Thyroid gland (tissue), 4 donors: Measurements from ENCODE around the gene INPP5A. TPM values are rescaled to one million over a fixed set of nuclear protein-coding genes. Genes with fewer than 3 reads are reported as not detected.
A peak's percentile ranks its signal among the peaks of the same experiment; 100 is the strongest.

ENCODE experiments used
- DNase-seq, 2 donors: peaks; one replicate each; pipeline ENCODE4 v3.0.0-alpha.2; 2019
- H3K27ac ChIP-seq, 3 donors: fragments of 200-600 bp; sonication (generic); 1 replicate in 2 of 3; 2 replicates in 1 of 3; pipeline ENCODE4 v1.5.1; 2016 to 2019; ENCODE audit warnings: mild to moderate bottlenecking in 1 of 3, moderate library complexity in 1 of 3
- H3K27me3 ChIP-seq: fragments of 200-600 bp; sonication (generic); one replicate; pipeline ENCODE4 v1.5.1; 2019
- H3K36me3 ChIP-seq, 2 donors: fragments of 200-600 bp; sonication (generic); one replicate each; pipeline ENCODE4 v1.5.1; 2016 to 2019
- H3K4me1 ChIP-seq, 2 donors: fragments of 200-600 bp; sonication (generic); one replicate each; pipeline ENCODE4 v1.5.1; 2017 to 2019
- H3K4me3 ChIP-seq, 3 donors: fragments of 200-600 bp; sonication (generic); replicated peaks in 1 of 3; 1 replicate in 2 of 3; 2 replicates in 1 of 3; pipeline ENCODE4 v1.5.1; 2016; ENCODE audit warnings: mild to moderate bottlenecking in 1 of 3
- H3K9me3 ChIP-seq: fragments of 200-600 bp; sonication (generic); one replicate; pipeline ENCODE4 v1.5.1; 2017
- POLR2A ChIP-seq, 2 donors: fragments of 450-650 bp; IDR thresholded peaks; one replicate each; pipeline ENCODE4 v1.6.1; 2017; ENCODE audit warnings: antibody characterized with exemption in 2 of 2, mild to moderate bottlenecking in 2 of 2, moderate library complexity in 1 of 2
- WGBS, 2 donors: methylation state at CpG; one replicate each; pipeline ENCODE4 v1.1.5; 2017; 5-methylcytosine and 5-hydroxymethylcytosine counted together
- intact Hi-C: fragments of 100-400 bp; cut with DNase I; formaldehyde crosslinking; loops from one replicate; pipeline ENCODE4 v1.15.1; 2023
- total RNA-seq, 4 donors: library from RNA; depleted of rRNA; stranded (reverse); fragments of >200 nt; gene quantifications; one replicate each; pipeline ENCODE4 v1.2.3, GENCODE V29; 2016
- TF ChIP-seq, protein P1 (sequence below), 6 experiments: fragments of 200-600 bp in 3 of 6; fragments of 450-650 bp in 3 of 6; sonication (generic) in 3 of 6; IDR thresholded peaks; one replicate each; pipeline ENCODE4 v1.5.1; 2016 to 2019; ENCODE audit warnings: antibody characterized with exemption in 6 of 6, mild to moderate bottlenecking in 2 of 6, inconsistent platforms in 1 of 6, moderate library complexity in 1 of 6

Gene INPP5A
- total RNA-seq, 4 donors from 2014 or later = 30.4 to 75.8 (median 41.1) TPM

- Histone ChIP-seq H3K27me3 (no peaks in the 10 kb centered on the region), H3K27ac (peak overlapping the region in 2 of 3 donors; percentile 5 to 41), H3K4me3 (no peak overlapping the region), H3K36me3 (no peaks in the 10 kb centered on the region), H3K4me1 (peaks cover 6 to 40% of the 10 kb centered on the region in 2 donors), H3K9me3 (no peaks in the 10 kb centered on the region)
- TF ChIP-seq POLR2A (IDR thresholded peaks at IDR 0.05) = no peak
- TF ChIP-seq, protein P1, sequence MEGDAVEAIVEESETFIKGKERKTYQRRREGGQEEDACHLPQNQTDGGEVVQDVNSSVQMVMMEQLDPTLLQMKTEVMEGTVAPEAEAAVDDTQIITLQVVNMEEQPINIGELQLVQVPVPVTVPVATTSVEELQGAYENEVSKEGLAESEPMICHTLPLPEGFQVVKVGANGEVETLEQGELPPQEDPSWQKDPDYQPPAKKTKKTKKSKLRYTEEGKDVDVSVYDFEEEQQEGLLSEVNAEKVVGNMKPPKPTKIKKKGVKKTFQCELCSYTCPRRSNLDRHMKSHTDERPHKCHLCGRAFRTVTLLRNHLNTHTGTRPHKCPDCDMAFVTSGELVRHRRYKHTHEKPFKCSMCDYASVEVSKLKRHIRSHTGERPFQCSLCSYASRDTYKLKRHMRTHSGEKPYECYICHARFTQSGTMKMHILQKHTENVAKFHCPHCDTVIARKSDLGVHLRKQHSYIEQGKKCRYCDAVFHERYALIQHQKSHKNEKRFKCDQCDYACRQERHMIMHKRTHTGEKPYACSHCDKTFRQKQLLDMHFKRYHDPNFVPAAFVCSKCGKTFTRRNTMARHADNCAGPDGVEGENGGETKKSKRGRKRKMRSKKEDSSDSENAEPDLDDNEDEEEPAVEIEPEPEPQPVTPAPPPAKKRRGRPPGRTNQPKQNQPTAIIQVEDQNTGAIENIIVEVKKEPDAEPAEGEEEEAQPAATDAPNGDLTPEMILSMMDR (IDR thresholded peaks at IDR 0.05) = no peak
- peak; percentile 47 for DNase-seq
- 70 to 74% methylated on average over 22 of the region's 22 CpGs for WGBS, 2 donors
- intact Hi-C loops = no loop called here
Measured at GRCh38 chr10:132591166-132591971, 53.8 kb downstream of the INPP5A start.

DNA sequence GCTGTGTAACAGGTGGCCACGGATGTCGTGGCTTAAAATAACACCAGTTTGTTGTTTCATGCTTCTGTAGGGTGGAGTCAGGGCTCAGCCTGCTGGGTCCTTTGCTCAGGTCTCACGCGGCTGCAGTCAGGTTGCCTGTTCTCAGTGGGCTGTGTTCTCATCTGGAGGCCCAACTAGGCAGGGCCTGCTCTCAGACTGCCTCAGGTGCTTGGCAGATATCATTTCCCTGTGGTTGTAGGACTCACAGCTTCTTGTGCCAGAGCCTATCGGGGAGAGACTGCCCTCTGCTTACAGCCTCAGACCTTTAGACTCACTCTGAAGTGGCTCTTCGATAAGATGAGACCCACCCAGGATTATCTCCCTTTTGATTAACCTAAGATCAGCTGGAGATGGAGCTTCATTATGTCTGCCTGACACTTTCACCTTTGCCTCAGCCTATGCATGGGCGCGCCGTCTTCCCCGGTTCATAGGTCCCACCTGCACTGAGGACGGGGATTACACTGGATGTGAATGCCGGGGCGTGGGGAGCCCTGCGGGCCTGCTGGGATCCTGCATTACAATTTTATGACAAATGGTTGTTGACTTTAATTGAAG is 55.3 kb downstream of the INPP5A start:
- H3K9me3 ChIP-seq = no peaks in the 10 kb centered on the region
- no peak overlapping the region for H3K4me3 ChIP-seq
- no peak for DNase-seq
- TF ChIP-seq, protein P1 (IDR thresholded peaks at IDR 0.05) = no peak
- TF ChIP-seq POLR2A (IDR thresholded peaks at IDR 0.05) = no peak
- no peaks in the 10 kb centered on the region for H3K36me3 ChIP-seq
- intact Hi-C loops = no loop called here
- H3K27me3 ChIP-seq = no peaks in the 10 kb centered on the region
- peaks cover 6 to 38% of the 10 kb centered on the region in 2 donors for H3K4me1 ChIP-seq
- no peak overlapping the region for H3K27ac ChIP-seq
- 90 to 94% methylated on average over 14 of the region's 14 CpGs for WGBS, 2 donors

DNA sequence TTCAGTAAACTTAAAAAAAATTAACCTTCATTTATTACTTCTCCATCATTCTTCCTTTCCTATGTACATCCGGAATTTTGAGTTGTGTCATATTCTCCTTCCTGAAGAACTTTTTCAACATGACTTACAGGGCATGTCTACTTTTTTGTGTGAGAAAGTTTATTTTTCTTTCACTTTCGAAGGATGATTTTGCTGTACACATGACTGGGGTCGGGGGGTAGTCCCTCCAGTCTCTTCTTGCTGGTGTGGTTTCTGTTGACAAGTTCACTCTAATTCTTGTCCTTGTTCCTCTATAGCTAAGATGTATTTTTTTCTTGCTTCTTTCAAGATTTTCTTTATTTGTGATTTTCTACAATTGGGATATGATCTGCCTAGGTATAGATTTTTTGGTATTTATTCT is 55.8 kb downstream of the INPP5A start:
- DNase-seq = no peak
- peaks cover 6 to 33% of the 10 kb centered on the region in 2 donors for H3K4me1 ChIP-seq
- intact Hi-C loops = no loop called here
- TF ChIP-seq POLR2A (IDR thresholded peaks at IDR 0.05) = no peak
- TF ChIP-seq, protein P1 (IDR thresholded peaks at IDR 0.05) = no peak
- no peak overlapping the region for H3K4me3 ChIP-seq
- H3K27me3 ChIP-seq = no peaks in the 10 kb centered on the region
- 56 to 64% methylated on average over 3 of the region's 3 CpGs for WGBS, 2 donors
- H3K36me3 ChIP-seq = no peaks in the 10 kb centered on the region
- no peaks in the 10 kb centered on the region for H3K9me3 ChIP-seq
- H3K27ac ChIP-seq = no peak overlapping the region

GRCh38 chr10:132593900-132594876 is 56.6 kb downstream of the INPP5A start:
- 80 to 86% methylated on average over 25 of the region's 25 CpGs for WGBS, 2 donors
- no peak overlapping the region for H3K27ac ChIP-seq
- H3K36me3 ChIP-seq = no peaks in the 10 kb centered on the region
- TF ChIP-seq, protein P1 (IDR thresholded peaks at IDR 0.05) = no peak
- TF ChIP-seq POLR2A (IDR thresholded peaks at IDR 0.05) = no peak
- H3K4me3 ChIP-seq = no peak overlapping the region
- intact Hi-C loops = no loop called here
- peaks cover 4 to 28% of the 10 kb centered on the region in 2 donors for H3K4me1 ChIP-seq
- no peak for DNase-seq
- H3K27me3 ChIP-seq = no peaks in the 10 kb centered on the region
- H3K9me3 ChIP-seq = no peaks in the 10 kb centered on the region
